OCI-LY7 (cell line): ENCODE measurements around the gene RNF220.

Experiments used
- CTCF ChIP-seq: fragments of 200-600 bp; sonication (generic); conservative IDR thresholded peaks from 2 replicates; pipeline ENCODE4 v1.5.1; 2014; ENCODE audit warnings: mild to moderate bottlenecking, antibody characterized with exemption, low read length, moderate library complexity, mixed read lengths
- EZH2phosphoT487 ChIP-seq: fragments of 200-600 bp; sonication (generic); IDR thresholded peaks from 2 replicates; pipeline ENCODE4 v1.6.1; 2018; ENCODE audit warnings: low read depth, borderline replicate concordance, mild to moderate bottlenecking, mixed run types, antibody characterized with exemption, low read length, moderate library complexity, mixed read lengths

- TF ChIP-seq CTCF, result no peak
- no peak for TF ChIP-seq EZH2phosphoT487
Measured at GRCh38 chr1:44499306-44499705, 94.3 kb downstream of the RNF220 start.
